ENCODE measurements around the gene TAPT1. TPM values are rescaled to one million over a fixed set of nuclear protein-coding genes. Genes with fewer than 3 reads are reported as not detected.

The TAPT1 gene
- polyA plus RNA-seq, 1 donor from 2014 or later, result 34.2 TPM

DNA sequence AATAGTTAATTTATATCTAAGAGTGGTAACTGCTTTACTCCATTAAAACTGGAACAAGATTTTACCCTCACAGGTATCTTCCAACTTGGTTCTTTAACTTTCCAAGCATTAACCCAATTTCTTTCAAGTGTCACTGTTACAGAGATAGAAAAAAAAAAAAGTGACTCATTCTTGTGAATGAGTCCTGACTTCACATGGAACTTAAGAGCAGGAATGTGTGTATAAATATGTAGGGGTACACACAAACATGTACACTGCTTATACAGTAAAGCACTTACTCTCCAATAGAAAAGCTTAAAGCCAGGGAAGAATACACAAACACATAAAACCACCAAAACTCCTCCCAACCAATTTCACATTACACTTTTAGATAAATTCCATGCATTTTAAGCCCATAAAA is 38.8 kb downstream of the TAPT1 start:
- peaks cover 5% of the 10 kb centered on the region for H3K36me3 ChIP-seq (ENCODE audit: insufficient read depth, low read length)
- TF ChIP-seq MXI1 (conservative IDR thresholded peaks at IDR 0.05; ENCODE audit: poor library complexity, severe bottlenecking), result no peak
- no peak for TF ChIP-seq EP300 (conservative IDR thresholded peaks at IDR 0.05; ENCODE audit: poor library complexity, severe bottlenecking)
- no peak for TF ChIP-seq TAF1 (IDR thresholded peaks at IDR 0.05; ENCODE audit: low read depth)
- TF ChIP-seq SMC3 (conservative IDR thresholded peaks at IDR 0.05; ENCODE audit: poor library complexity), result no peak
- TF ChIP-seq EZH2 (IDR thresholded peaks at IDR 0.05; ENCODE audit: borderline replicate concordance, insufficient read depth, low read length, poor library complexity, severe bottlenecking), result no peak
- TF ChIP-seq, protein P1, sequence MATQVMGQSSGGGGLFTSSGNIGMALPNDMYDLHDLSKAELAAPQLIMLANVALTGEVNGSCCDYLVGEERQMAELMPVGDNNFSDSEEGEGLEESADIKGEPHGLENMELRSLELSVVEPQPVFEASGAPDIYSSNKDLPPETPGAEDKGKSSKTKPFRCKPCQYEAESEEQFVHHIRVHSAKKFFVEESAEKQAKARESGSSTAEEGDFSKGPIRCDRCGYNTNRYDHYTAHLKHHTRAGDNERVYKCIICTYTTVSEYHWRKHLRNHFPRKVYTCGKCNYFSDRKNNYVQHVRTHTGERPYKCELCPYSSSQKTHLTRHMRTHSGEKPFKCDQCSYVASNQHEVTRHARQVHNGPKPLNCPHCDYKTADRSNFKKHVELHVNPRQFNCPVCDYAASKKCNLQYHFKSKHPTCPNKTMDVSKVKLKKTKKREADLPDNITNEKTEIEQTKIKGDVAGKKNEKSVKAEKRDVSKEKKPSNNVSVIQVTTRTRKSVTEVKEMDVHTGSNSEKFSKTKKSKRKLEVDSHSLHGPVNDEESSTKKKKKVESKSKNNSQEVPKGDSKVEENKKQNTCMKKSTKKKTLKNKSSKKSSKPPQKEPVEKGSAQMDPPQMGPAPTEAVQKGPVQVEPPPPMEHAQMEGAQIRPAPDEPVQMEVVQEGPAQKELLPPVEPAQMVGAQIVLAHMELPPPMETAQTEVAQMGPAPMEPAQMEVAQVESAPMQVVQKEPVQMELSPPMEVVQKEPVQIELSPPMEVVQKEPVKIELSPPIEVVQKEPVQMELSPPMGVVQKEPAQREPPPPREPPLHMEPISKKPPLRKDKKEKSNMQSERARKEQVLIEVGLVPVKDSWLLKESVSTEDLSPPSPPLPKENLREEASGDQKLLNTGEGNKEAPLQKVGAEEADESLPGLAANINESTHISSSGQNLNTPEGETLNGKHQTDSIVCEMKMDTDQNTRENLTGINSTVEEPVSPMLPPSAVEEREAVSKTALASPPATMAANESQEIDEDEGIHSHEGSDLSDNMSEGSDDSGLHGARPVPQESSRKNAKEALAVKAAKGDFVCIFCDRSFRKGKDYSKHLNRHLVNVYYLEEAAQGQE (IDR thresholded peaks at IDR 0.05; ENCODE audit: borderline replicate concordance), result no peak
- TF ChIP-seq RAD21 (conservative IDR thresholded peaks at IDR 0.05), result no peak
- TF ChIP-seq, protein P2, sequence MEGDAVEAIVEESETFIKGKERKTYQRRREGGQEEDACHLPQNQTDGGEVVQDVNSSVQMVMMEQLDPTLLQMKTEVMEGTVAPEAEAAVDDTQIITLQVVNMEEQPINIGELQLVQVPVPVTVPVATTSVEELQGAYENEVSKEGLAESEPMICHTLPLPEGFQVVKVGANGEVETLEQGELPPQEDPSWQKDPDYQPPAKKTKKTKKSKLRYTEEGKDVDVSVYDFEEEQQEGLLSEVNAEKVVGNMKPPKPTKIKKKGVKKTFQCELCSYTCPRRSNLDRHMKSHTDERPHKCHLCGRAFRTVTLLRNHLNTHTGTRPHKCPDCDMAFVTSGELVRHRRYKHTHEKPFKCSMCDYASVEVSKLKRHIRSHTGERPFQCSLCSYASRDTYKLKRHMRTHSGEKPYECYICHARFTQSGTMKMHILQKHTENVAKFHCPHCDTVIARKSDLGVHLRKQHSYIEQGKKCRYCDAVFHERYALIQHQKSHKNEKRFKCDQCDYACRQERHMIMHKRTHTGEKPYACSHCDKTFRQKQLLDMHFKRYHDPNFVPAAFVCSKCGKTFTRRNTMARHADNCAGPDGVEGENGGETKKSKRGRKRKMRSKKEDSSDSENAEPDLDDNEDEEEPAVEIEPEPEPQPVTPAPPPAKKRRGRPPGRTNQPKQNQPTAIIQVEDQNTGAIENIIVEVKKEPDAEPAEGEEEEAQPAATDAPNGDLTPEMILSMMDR (IDR thresholded peaks at IDR 0.05; ENCODE audit: poor library complexity, severe bottlenecking), result no peak
- TF ChIP-seq POLR2AphosphoS5 (IDR thresholded peaks at IDR 0.05), result no peak
- no peaks in the 10 kb centered on the region for H3F3A ChIP-seq (ENCODE audit: insufficient read depth, low read length, poor library complexity, severe bottlenecking)
- H3K9me2 ChIP-seq (ENCODE audit: insufficient read depth, low read length), result no peaks in the 10 kb centered on the region
- no peaks in the 10 kb centered on the region for H3K9me3 ChIP-seq (ENCODE audit: low read length)
- H2AFZ ChIP-seq (ENCODE audit: low read depth, low read length), result no peak overlapping the region
- H4K20me1 ChIP-seq (ENCODE audit: insufficient read depth), result no peaks in the 10 kb centered on the region
- H3K27me3 ChIP-seq (ENCODE audit: insufficient read depth, low read depth, low read length), result no peaks in the 10 kb centered on the region
- H3K79me2 ChIP-seq (replicated peaks; ENCODE audit: insufficient read depth, low read length), result no peaks in the 10 kb centered on the region
- H3K9ac ChIP-seq (ENCODE audit: low read length), result no peak overlapping the region
- no peak overlapping the region for H3K4me2 ChIP-seq (ENCODE audit: low read length)
- no peak overlapping the region for H3K4me3 ChIP-seq (ENCODE audit: low read length)
- H3K27ac ChIP-seq (ENCODE audit: low read length), result no peak overlapping the region

DNA sequence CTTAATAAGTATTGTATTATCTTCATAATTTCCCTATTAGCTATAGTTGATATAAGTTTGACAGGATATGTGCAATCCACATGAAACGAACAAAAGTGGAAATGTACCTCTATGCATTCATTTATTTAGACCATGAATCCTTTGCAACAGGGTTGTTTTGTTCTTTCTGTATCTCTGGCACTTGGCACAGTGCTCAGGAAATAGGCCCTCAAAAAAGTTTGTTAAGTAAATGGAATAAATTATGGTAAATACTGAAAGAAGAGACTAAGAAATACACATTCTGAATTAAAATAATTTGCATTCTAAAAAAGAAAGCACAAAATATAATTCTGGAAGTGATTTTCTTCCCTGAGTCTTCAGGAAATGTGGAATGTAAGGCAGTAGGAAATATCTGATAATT is 39.3 kb downstream of the TAPT1 start:
- Histone ChIP-seq H2AFZ (ENCODE audit: low read depth, low read length) (no peak overlapping the region), H3K27ac (ENCODE audit: low read length) (no peak overlapping the region)

More for the DNA sequence above, 39.3 kb downstream of the TAPT1 start:
- no peaks in the 10 kb centered on the region for H3K27me3 ChIP-seq (ENCODE audit: insufficient read depth, low read depth, low read length)
- no peaks in the 10 kb centered on the region for H3F3A ChIP-seq (ENCODE audit: insufficient read depth, low read length, poor library complexity, severe bottlenecking)
- H3K4me2 ChIP-seq (ENCODE audit: low read length), result no peak overlapping the region
- no peaks in the 10 kb centered on the region for H3K9me2 ChIP-seq (ENCODE audit: insufficient read depth, low read length)
- no peaks in the 10 kb centered on the region for H3K79me2 ChIP-seq (replicated peaks; ENCODE audit: insufficient read depth, low read length)
- H3K9me3 ChIP-seq (ENCODE audit: low read length), result no peaks in the 10 kb centered on the region
- TF ChIP-seq TAF1 (IDR thresholded peaks at IDR 0.05; ENCODE audit: low read depth), result no peak
- TF ChIP-seq EP300 (conservative IDR thresholded peaks at IDR 0.05; ENCODE audit: poor library complexity, severe bottlenecking), result no peak
- TF ChIP-seq EZH2 (IDR thresholded peaks at IDR 0.05; ENCODE audit: borderline replicate concordance, insufficient read depth, low read length, poor library complexity, severe bottlenecking), result no peak
- TF ChIP-seq RAD21 (conservative IDR thresholded peaks at IDR 0.05), result no peak
- no peak for TF ChIP-seq SMC3 (conservative IDR thresholded peaks at IDR 0.05; ENCODE audit: poor library complexity)
- TF ChIP-seq, protein P1 (IDR thresholded peaks at IDR 0.05; ENCODE audit: borderline replicate concordance), result no peak
- TF ChIP-seq POLR2AphosphoS5 (IDR thresholded peaks at IDR 0.05), result no peak
- TF ChIP-seq, protein P2 (IDR thresholded peaks at IDR 0.05; ENCODE audit: poor library complexity, severe bottlenecking), result no peak
- no peak for TF ChIP-seq MXI1 (conservative IDR thresholded peaks at IDR 0.05; ENCODE audit: poor library complexity, severe bottlenecking)
- no peaks in the 10 kb centered on the region for H4K20me1 ChIP-seq (ENCODE audit: insufficient read depth)
- no peak overlapping the region for H3K4me3 ChIP-seq (ENCODE audit: low read length)
- H3K9ac ChIP-seq (ENCODE audit: low read length), result no peak overlapping the region
- H3K36me3 ChIP-seq (ENCODE audit: insufficient read depth, low read length), result peaks cover 5% of the 10 kb centered on the region
